Activated gamma-delta T cell (primary cell): ENCODE results near the gene CHD6.

Experiments
- DNase-seq: peaks from one replicate; lab custom pipeline; 2025; lab: John Stamatoyannopoulos, UW

CHD6 gene

GRCh38 chr20:41592516-41593216, 25.5 kb downstream of the CHD6 start:
- no peak for DNase-seq

GRCh38 chr20:41587956-41588355, 30.2 kb downstream of the CHD6 start:
- no peak for DNase-seq

GRCh38 chr20:41587523-41587922, 30.7 kb downstream of the CHD6 start:
- no peak for DNase-seq

GRCh38 chr20:41586772-41587171, 31.4 kb downstream of the CHD6 start:
- no peak for DNase-seq

GRCh38 chr20:41580350-41580749, 37.8 kb downstream of the CHD6 start:
- no peak for DNase-seq

- no peak for DNase-seq
Observed at GRCh38 chr20:41577129-41578009, 40.8 kb downstream of the CHD6 start.

- DNase-seq = no peak
Observed at GRCh38 chr20:41575412-41575811, 42.8 kb downstream of the CHD6 start.

GRCh38 chr20:41574802-41575389, 43.3 kb downstream of the CHD6 start:
- DNase-seq = no peak

- no peak for DNase-seq
Observed at GRCh38 chr20:41573955-41574354, 44.2 kb downstream of the CHD6 start.

- DNase-seq = no peak
Observed at GRCh38 chr20:41572010-41572572, 46.1 kb downstream of the CHD6 start.

- DNase-seq = no peak
Observed at GRCh38 chr20:41571006-41571405, 47.2 kb downstream of the CHD6 start.

GRCh38 chr20:41570557-41570956, 47.6 kb downstream of the CHD6 start:
- DNase-seq = no peak

- no peak for DNase-seq
Observed at GRCh38 chr20:41567615-41568014, 50.6 kb downstream of the CHD6 start.

GRCh38 chr20:41566896-41567527, 51.2 kb downstream of the CHD6 start:
- DNase-seq = no peak

- DNase-seq = no peak
Observed at GRCh38 chr20:41563087-41563486, 55.1 kb downstream of the CHD6 start.

- no peak for DNase-seq
Observed at GRCh38 chr20:41560970-41561369, 57.2 kb downstream of the CHD6 start.

- no peak for DNase-seq
Observed at GRCh38 chr20:41559658-41560057, 58.5 kb downstream of the CHD6 start.

- DNase-seq = no peak
Observed at GRCh38 chr20:41553142-41553879, 64.9 kb downstream of the CHD6 start.

- DNase-seq = no peak
Observed at GRCh38 chr20:41552295-41553068, 65.7 kb downstream of the CHD6 start.

- DNase-seq = no peak
Observed at GRCh38 chr20:41551011-41551705, 67.0 kb downstream of the CHD6 start.
